ENCODE data around the gene PACRGL.

GRCh38 chr4:20700007-20700761 lies at the start of gene PACRGL:
- TF ChIP-seq, protein P1, sequence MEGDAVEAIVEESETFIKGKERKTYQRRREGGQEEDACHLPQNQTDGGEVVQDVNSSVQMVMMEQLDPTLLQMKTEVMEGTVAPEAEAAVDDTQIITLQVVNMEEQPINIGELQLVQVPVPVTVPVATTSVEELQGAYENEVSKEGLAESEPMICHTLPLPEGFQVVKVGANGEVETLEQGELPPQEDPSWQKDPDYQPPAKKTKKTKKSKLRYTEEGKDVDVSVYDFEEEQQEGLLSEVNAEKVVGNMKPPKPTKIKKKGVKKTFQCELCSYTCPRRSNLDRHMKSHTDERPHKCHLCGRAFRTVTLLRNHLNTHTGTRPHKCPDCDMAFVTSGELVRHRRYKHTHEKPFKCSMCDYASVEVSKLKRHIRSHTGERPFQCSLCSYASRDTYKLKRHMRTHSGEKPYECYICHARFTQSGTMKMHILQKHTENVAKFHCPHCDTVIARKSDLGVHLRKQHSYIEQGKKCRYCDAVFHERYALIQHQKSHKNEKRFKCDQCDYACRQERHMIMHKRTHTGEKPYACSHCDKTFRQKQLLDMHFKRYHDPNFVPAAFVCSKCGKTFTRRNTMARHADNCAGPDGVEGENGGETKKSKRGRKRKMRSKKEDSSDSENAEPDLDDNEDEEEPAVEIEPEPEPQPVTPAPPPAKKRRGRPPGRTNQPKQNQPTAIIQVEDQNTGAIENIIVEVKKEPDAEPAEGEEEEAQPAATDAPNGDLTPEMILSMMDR (IDR thresholded peaks at IDR 0.05), result peak in 2 of 6 experiments; percentile 11 to 16
- peak in 2 of 4 donors; percentile 74 to 78 for TF ChIP-seq POLR2A (IDR thresholded peaks at IDR 0.05)
- no peak for TF ChIP-seq EP300 (IDR thresholded peaks at IDR 0.05)
